Activated CD8-positive, alpha-beta T cell treated with anti-CD3 and anti-CD28 coated beads for 36 hours (primary cell): ENCODE results near the gene IMPG1. TPM values are rescaled to one million over a fixed set of nuclear protein-coding genes. Genes with fewer than 3 reads are reported as not detected.

Source experiments
- ATAC-seq: fragments of 200-7000 bp; cut with Tn5 transposase; one replicate; pipeline ENCODE4 v1.10.0; 2021; ENCODE audit warnings: mild to moderate bottlenecking, moderate library complexity
- CTCF ChIA-PET: fragments of 350-600 bp; sonication (Branson Sonifier 250); formaldehyde crosslinking; loops from one replicate; lab custom pipeline; 2021; ENCODE audit warnings: antibody characterized with exemption; lab: Charles Lee
- POLR2A ChIA-PET: fragments of 350-600 bp; sonication (Branson Sonifier 250); formaldehyde crosslinking; loops from one replicate; lab custom pipeline; 2021; ENCODE audit warnings: antibody characterized with exemption; lab: Charles Lee
- DNase-seq: peaks from one replicate; pipeline ENCODE4 v3.0.0-alpha.2; 2020
- H3K27ac Mint-ChIP-seq: one replicate; pipeline ENCODE4 v1.8.0; 2021; ENCODE audit warnings: mild to moderate bottlenecking, mixed read lengths
- H3K27me3 Mint-ChIP-seq: one replicate; pipeline ENCODE4 v1.8.0; 2021; ENCODE audit warnings: mixed read lengths
- H3K36me3 Mint-ChIP-seq: one replicate; pipeline ENCODE4 v1.8.0; 2021; ENCODE audit warnings: low read depth, mixed read lengths
- H3K4me1 Mint-ChIP-seq: one replicate; pipeline ENCODE4 v1.8.0; 2021; ENCODE audit warnings: low read depth, mixed read lengths
- H3K4me3 Mint-ChIP-seq: one replicate; pipeline ENCODE4 v1.8.0; 2021; ENCODE audit warnings: mild to moderate bottlenecking, moderate library complexity, mixed read lengths
- H3K9me3 Mint-ChIP-seq: one replicate; pipeline ENCODE4 v1.8.0; 2021; ENCODE audit warnings: mixed read lengths
- intact Hi-C: fragments of 100-400 bp; cut with micrococcal nuclease; formaldehyde crosslinking; loops from one replicate; pipeline ENCODE4 v1.10.0; 2022
- total RNA-seq, 2 experiments: library from RNA; stranded (reverse); gene quantifications; one replicate each; pipeline ENCODE4 v1.2.3, GENCODE V29; 2021
- TF ChIP-seq, protein P1 (sequence below): fragments of 200-600 bp; IDR thresholded peaks from one replicate; pipeline ENCODE4 v1.8.0; 2022; ENCODE audit warnings: antibody characterized with exemption, mild to moderate bottlenecking

The IMPG1 gene
- total RNA-seq, 2 experiments from 2014 or later, result not detected

- H3K27me3 Mint-ChIP-seq, result no peaks in the 10 kb centered on the region
- no peak overlapping the region for H3K4me3 Mint-ChIP-seq
- ChIA-PET POLR2A (no interaction called here), CTCF (interaction anchor here (2.8 to 4.1 kb wide), 2 partner anchors 11 kb away, joined by 19 to 23 read pairs; no protein-coding TSS in a partner anchor)
- ATAC-seq, result no peak
- intact Hi-C loops, result no loop called here
- no peak overlapping the region for H3K27ac Mint-ChIP-seq
- no peaks in the 10 kb centered on the region for H3K9me3 Mint-ChIP-seq
- H3K4me1 Mint-ChIP-seq, result no peaks in the 10 kb centered on the region
- DNase-seq, result no peak
- H3K36me3 Mint-ChIP-seq, result no peaks in the 10 kb centered on the region
- TF ChIP-seq, protein P1, sequence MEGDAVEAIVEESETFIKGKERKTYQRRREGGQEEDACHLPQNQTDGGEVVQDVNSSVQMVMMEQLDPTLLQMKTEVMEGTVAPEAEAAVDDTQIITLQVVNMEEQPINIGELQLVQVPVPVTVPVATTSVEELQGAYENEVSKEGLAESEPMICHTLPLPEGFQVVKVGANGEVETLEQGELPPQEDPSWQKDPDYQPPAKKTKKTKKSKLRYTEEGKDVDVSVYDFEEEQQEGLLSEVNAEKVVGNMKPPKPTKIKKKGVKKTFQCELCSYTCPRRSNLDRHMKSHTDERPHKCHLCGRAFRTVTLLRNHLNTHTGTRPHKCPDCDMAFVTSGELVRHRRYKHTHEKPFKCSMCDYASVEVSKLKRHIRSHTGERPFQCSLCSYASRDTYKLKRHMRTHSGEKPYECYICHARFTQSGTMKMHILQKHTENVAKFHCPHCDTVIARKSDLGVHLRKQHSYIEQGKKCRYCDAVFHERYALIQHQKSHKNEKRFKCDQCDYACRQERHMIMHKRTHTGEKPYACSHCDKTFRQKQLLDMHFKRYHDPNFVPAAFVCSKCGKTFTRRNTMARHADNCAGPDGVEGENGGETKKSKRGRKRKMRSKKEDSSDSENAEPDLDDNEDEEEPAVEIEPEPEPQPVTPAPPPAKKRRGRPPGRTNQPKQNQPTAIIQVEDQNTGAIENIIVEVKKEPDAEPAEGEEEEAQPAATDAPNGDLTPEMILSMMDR, result no peak
These were observed 189.7 kb downstream of the IMPG1 start for GRCh38 chr6:75882734-75883133.

- intact Hi-C loops, result no loop called here
- DNase-seq (no peak), ATAC-seq (no peak)
- H3K4me1 Mint-ChIP-seq, result no peaks in the 10 kb centered on the region
- H3K27me3 Mint-ChIP-seq, result no peaks in the 10 kb centered on the region
- ChIA-PET POLR2A (no interaction called here), CTCF (interaction anchor here (0.8 to 4.1 kb wide), 6 partner anchors 11 to 503 kb away, joined by 3 to 23 read pairs (median 3); no protein-coding TSS in a partner anchor)
- H3K36me3 Mint-ChIP-seq, result no peaks in the 10 kb centered on the region
- H3K27ac Mint-ChIP-seq, result no peak overlapping the region
- TF ChIP-seq, protein P1, result no peak
- H3K9me3 Mint-ChIP-seq, result no peaks in the 10 kb centered on the region
- no peak overlapping the region for H3K4me3 Mint-ChIP-seq
These were observed 192.2 kb downstream of the IMPG1 start for GRCh38 chr6:75880305-75880704.

DNA sequence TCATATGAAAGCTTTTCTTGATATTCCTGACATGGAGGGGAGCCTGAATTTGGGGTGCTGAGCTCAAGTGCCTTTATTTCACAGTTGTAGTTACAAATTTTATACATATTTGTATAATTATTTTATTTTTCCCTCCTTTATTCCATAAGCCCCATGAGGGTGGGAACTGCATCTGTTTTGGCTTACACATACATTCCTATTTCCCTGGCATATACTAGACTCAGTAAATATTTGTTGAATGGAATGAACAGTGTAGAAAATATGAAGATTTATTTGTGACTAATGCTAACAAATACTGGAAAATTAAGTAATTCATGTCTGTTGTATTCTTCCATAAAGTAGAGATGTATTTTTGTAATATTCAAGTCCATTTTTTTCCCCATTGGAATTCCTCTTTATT is 196.3 kb downstream of the IMPG1 start:
- DNase-seq, result no peak
- H3K27ac Mint-ChIP-seq, result no peak overlapping the region
- ATAC-seq, result no peak
- H3K36me3 Mint-ChIP-seq, result no peaks in the 10 kb centered on the region
- no peaks in the 10 kb centered on the region for H3K4me1 Mint-ChIP-seq
- CTCF ChIA-PET, result interaction anchor here (5.9 kb wide), 1 partner anchor 17 kb away, joined by 29 read pairs; no protein-coding TSS in a partner anchor
- no peaks in the 10 kb centered on the region for H3K27me3 Mint-ChIP-seq
- H3K4me3 Mint-ChIP-seq, result no peak overlapping the region
- POLR2A ChIA-PET, result no interaction called here
- intact Hi-C loops, result no loop called here
- TF ChIP-seq, protein P1, result no peak
- no peaks in the 10 kb centered on the region for H3K9me3 Mint-ChIP-seq

DNA sequence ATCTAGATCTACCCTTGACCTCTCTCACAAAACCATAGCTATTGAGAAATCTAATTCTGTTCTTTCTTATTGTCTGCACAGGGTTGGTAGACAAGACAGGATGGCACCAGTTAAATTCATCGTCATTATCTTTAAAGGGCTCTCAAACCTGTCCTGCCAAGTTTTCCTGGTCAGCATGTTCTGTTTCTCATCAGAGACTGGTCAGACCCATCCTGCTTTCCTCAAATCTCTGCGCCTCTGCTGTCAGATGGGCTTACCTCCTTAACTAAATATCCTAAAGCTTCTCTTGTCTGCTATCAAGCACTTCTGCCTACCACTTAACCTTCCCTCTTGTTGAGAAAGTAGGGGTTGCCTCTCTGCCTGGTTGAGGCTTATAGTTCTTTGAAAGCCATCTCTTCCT is 198.2 kb downstream of the IMPG1 start:
- no peak overlapping the region for H3K4me3 Mint-ChIP-seq
- ChIA-PET CTCF (interaction anchor here (1.5 to 5.9 kb wide), 2 partner anchors 19 kb away, joined by 4 to 29 read pairs; no protein-coding TSS in a partner anchor), POLR2A (no interaction called here)
- intact Hi-C loops, result no loop called here
- H3K36me3 Mint-ChIP-seq, result no peaks in the 10 kb centered on the region
- TF ChIP-seq, protein P1, result no peak
- no peaks in the 10 kb centered on the region for H3K27me3 Mint-ChIP-seq
- ATAC-seq (no peak), DNase-seq (no peak)
- no peaks in the 10 kb centered on the region for H3K4me1 Mint-ChIP-seq
- H3K9me3 Mint-ChIP-seq, result no peaks in the 10 kb centered on the region
- H3K27ac Mint-ChIP-seq, result no peak overlapping the region
